Stomach (tissue), 9 donors: Measurements from ENCODE around the gene LRCH1. TPM values are rescaled to one million over a fixed set of nuclear protein-coding genes. Genes with fewer than 3 reads are reported as not detected.
A peak's percentile ranks its signal among the peaks of the same experiment; 100 is the strongest.

Experiments
- DNase-seq, 2 donors: peaks; one replicate each; pipeline versions ENCODE4 v3.0.0 to v3.0.0-alpha.2; 2013 to 2019
- H3K27ac ChIP-seq, 5 donors: fragments of 200-600 bp in 4 of 5; sonication (generic) in 4 of 5; one replicate each; pipeline ENCODE4 v1.5.1; 2013 to 2019; ENCODE audit warnings: mild to moderate bottlenecking in 1 of 5, moderate library complexity in 1 of 5
- H3K27me3 ChIP-seq, 3 donors: fragments of 200-600 bp; sonication (generic); one replicate each; pipeline ENCODE4 v1.5.1; 2017 to 2019; ENCODE audit warnings: mixed run types in 1 of 3
- H3K36me3 ChIP-seq, 4 donors: fragments of 200-600 bp; sonication (generic); 1 replicate in 3 of 4; 2 replicates in 1 of 4; pipeline ENCODE4 v1.5.1; 2016 to 2019
- H3K4me1 ChIP-seq, 4 donors: fragments of 200-600 bp; sonication (generic); one replicate each; pipeline ENCODE4 v1.5.1; 2016 to 2019
- H3K4me3 ChIP-seq, 4 donors: fragments of 200-600 bp; sonication (generic) in 3 of 4; one replicate each; pipeline ENCODE4 v1.5.1; 2016 to 2019; ENCODE audit warnings: mild to moderate bottlenecking in 1 of 4
- H3K9me3 ChIP-seq, 4 donors: fragments of 200-600 bp; sonication (generic); one replicate each; pipeline ENCODE4 v1.5.1; 2016 to 2019
- EP300 ChIP-seq: sonication (generic); formaldehyde crosslinking; IDR thresholded peaks from one replicate; pipeline ENCODE4 v1.6.1; 2017; ENCODE audit warnings: antibody characterized with exemption
- POLR2A ChIP-seq, 4 donors: fragments of 450-650 bp; IDR thresholded peaks; one replicate each; pipeline ENCODE4 v1.6.1; 2016; ENCODE audit warnings: antibody characterized with exemption in 4 of 4, control low read depth in 2 of 4, mild to moderate bottlenecking in 1 of 4, moderate library complexity in 1 of 4
- POLR2AphosphoS5 ChIP-seq, 3 donors: sonication (generic); formaldehyde crosslinking; IDR thresholded peaks; one replicate each; pipeline ENCODE4 v1.6.1; 2016; ENCODE audit warnings: antibody characterized with exemption in 3 of 3
- WGBS, 5 donors: extraction: QIAGEN DNeasy Blood & Tissue Kit in 3 of 5; methylation state at CpG; one replicate each; pipeline versions ENCODE4 v1.1.5 to v1.1.7; 2013 to 2018; 5-methylcytosine and 5-hydroxymethylcytosine counted together
- intact Hi-C: fragments of 100-400 bp; cut with DNase I; formaldehyde crosslinking; loops from one replicate; pipeline ENCODE4 v1.15.1; 2023; ENCODE audit warnings: low total_unique reads
- polyA plus RNA-seq, 3 donors: library from polyadenylated mRNA; stranded (reverse); fragments of 200-250 nt; gene quantifications; one replicate each; pipeline ENCODE4 v1.2.3, GENCODE V29; 2013
- total RNA-seq, 5 donors: library from RNA; depleted of rRNA; stranded (reverse); fragments of >200 nt; gene quantifications; one replicate each; pipeline versions ENCODE4 v1.1.0 to v1.2.3, GENCODE V29; 2014 to 2016
- TF ChIP-seq, protein P1 (sequence below), 7 experiments: fragments of 450-650 bp in 4 of 7; fragments of 200-600 bp in 3 of 7; sonication (generic) in 3 of 7; IDR thresholded peaks; one replicate each; pipeline ENCODE4 v1.5.1; 2016 to 2019; ENCODE audit warnings: antibody characterized with exemption in 7 of 7, control low read depth in 2 of 7, mild to moderate bottlenecking in 1 of 7
- donor health status: healthy with polysubstance abuse.
- donor health status: Bipolar disorder and iron deficiency.
- donor health status: healthy.

The LRCH1 gene
- total and polyA plus RNA-seq, 8 donors: 5.4 to 70.6 (median 19.4) TPM

DNA sequence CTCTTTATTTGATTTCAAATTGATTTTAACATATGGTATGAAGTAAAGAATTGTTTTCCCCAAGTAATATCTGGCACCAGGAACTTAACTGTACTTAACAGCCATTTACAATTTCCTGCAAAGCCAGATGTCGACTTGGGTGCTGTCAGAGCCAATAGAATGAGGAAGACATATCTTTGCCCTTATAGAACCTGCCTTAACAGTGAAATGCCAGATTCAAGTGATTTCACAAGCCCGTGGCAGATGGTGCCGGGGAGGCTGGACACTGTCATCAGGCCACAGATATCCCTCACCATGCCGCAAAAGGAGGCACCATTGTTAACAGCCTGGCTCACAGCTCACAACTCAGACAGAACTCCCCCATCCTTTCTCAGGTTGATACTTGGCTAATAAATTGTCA is 195.3 kb downstream of the LRCH1 start:
- Histone ChIP-seq H3K4me1 (peaks cover 0 to 12% (median 0%) of the 10 kb centered on the region in 4 donors), H3K36me3 (peaks cover 38 to 88% (median 86%) of the 10 kb centered on the region in 4 donors), H3K27ac (no peak overlapping the region), H3K9me3 (no peaks in the 10 kb centered on the region), H3K27me3 (no peaks in the 10 kb centered on the region), H3K4me3 (no peak overlapping the region)
- intact Hi-C loops: no loop called here
- DNase-seq: no peak
- TF ChIP-seq, protein P1, sequence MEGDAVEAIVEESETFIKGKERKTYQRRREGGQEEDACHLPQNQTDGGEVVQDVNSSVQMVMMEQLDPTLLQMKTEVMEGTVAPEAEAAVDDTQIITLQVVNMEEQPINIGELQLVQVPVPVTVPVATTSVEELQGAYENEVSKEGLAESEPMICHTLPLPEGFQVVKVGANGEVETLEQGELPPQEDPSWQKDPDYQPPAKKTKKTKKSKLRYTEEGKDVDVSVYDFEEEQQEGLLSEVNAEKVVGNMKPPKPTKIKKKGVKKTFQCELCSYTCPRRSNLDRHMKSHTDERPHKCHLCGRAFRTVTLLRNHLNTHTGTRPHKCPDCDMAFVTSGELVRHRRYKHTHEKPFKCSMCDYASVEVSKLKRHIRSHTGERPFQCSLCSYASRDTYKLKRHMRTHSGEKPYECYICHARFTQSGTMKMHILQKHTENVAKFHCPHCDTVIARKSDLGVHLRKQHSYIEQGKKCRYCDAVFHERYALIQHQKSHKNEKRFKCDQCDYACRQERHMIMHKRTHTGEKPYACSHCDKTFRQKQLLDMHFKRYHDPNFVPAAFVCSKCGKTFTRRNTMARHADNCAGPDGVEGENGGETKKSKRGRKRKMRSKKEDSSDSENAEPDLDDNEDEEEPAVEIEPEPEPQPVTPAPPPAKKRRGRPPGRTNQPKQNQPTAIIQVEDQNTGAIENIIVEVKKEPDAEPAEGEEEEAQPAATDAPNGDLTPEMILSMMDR (IDR thresholded peaks at IDR 0.05): no peak
- TF ChIP-seq POLR2AphosphoS5 (IDR thresholded peaks at IDR 0.05): no peak
- no peak for TF ChIP-seq POLR2A (IDR thresholded peaks at IDR 0.05)
- no peak for TF ChIP-seq EP300
- 88 to 92% (median 90%) methylated on average over 4 of the region's 4 CpGs for WGBS, 5 donors

DNA sequence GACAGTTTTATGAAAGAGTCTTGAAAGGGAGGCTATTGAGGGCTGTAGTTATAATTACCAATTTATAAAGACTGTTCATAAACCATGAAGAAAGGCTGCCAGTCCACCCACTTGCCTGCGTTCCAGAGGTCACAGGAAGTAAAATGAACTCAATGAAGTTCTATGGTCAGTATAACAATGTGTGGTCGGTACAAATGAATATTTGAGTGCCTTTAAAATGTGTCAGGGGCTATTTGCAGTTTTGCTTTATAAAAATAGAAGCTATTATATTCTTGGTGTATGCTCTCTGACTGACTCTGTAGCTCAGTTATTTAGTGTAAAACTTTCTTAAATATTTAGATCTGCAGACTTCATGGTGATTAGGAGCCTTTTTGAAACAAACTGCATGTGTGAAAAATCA is 197.0 kb downstream of the LRCH1 start:
- no peak overlapping the region for H3K27ac ChIP-seq
- intact Hi-C loops: no loop called here
- H3K4me3 ChIP-seq: no peak overlapping the region
- peaks cover 36 to 72% (median 70%) of the 10 kb centered on the region in 4 donors for H3K36me3 ChIP-seq
- DNase-seq: no peak
- no peak for TF ChIP-seq POLR2AphosphoS5 (IDR thresholded peaks at IDR 0.05)
- TF ChIP-seq POLR2A (IDR thresholded peaks at IDR 0.05): no peak
- TF ChIP-seq, protein P1 (IDR thresholded peaks at IDR 0.05): no peak
- no peak for TF ChIP-seq EP300
- WGBS, 5 donors: 64 to 70% (median 70%) methylated on average over 2 of the region's 2 CpGs
- no peaks in the 10 kb centered on the region for H3K27me3 ChIP-seq
- H3K9me3 ChIP-seq: no peaks in the 10 kb centered on the region
- H3K4me1 ChIP-seq: peaks cover 0 to 17% (median 0%) of the 10 kb centered on the region in 4 donors

DNA sequence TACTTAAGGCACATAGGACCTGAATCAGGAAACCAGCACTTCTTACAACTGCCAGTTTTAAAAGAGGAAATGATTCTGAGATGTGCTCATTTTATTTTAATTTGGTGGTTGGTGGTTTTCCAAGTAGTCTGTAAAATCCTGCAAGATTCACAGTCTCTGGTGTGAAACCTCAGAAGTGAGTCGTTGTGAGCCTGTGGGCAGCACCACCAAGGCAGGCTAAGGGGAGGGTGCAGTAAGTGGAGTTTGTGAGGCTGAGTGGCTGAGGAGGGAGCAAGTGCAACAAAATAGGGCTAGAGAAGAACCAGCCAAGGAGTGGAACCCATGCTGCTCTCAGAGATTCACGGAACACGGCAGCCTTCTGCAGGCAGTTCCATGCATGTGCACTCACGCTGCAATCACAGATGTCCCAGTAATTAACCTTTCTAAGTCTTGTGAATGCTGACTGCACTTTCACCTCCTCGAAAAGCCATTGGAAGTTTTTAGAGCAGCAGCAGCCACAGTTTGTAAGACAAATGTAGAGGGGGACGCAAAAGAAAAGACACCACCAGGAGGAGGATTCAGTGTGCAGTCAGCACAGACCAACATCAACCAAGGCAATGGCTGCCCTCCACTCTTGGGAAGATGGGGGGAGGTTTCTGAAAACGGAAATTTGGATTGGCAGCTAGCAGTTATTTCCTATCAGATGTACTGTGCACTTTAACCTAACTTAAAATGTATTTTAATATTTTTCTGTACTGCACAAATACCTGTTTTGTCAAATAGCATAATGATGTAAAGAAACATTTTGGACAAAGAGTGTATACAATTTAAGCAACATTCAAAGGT is 199.1 kb downstream of the LRCH1 start:
- Histone ChIP-seq H3K4me3 (no peak overlapping the region), H3K36me3 (peaks cover 31 to 51% (median 51%) of the 10 kb centered on the region in 4 donors), H3K4me1 (peaks cover 0 to 24% (median 5%) of the 10 kb centered on the region in 4 donors), H3K27me3 (no peaks in the 10 kb centered on the region), H3K27ac (no peak overlapping the region), H3K9me3 (no peaks in the 10 kb centered on the region)
- TF ChIP-seq EP300 (no peak), POLR2A (IDR thresholded peaks at IDR 0.05) (no peak), POLR2AphosphoS5 (IDR thresholded peaks at IDR 0.05) (no peak)
- TF ChIP-seq, protein P1 (IDR thresholded peaks at IDR 0.05): no peak
- DNase-seq: peak in 1 of 2 donors; percentile 35
- intact Hi-C loops: no loop called here
- 53 to 72% (median 70%) methylated on average over 7 of the region's 7 CpGs for WGBS, 5 donors

DNA sequence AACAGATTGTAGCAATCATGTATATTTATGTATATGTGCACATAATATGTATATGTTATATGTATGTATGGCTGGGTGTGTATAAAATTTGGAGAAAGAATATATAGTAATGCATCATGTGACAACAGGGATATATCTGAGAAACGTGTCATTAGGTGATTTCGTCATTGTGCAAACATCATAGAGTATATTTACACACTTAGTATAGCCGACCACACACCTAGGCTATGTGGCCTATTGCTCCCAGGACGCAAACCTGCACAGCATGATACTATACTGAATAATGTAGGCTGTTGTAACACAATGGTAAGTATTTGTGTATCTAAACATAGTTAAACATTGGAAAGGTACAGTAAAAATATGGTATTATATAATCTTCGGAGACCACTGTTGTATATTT is 200.2 kb downstream of the LRCH1 start:
- H3K27ac ChIP-seq: no peak overlapping the region
- TF ChIP-seq POLR2AphosphoS5 (IDR thresholded peaks at IDR 0.05) (peak in 2 of 3 donors; percentile 32 to 39), POLR2A (IDR thresholded peaks at IDR 0.05) (no peak)
- H3K4me1 ChIP-seq: peaks cover 0 to 35% (median 13%) of the 10 kb centered on the region in 4 donors
- no peak overlapping the region for H3K4me3 ChIP-seq
- H3K27me3 ChIP-seq: no peaks in the 10 kb centered on the region
- intact Hi-C loops: no loop called here
- no peaks in the 10 kb centered on the region for H3K9me3 ChIP-seq
- WGBS, 5 donors: 40 to 56% (median 49%) methylated on average over 5 of the region's 5 CpGs
- peaks cover 27 to 41% (median 41%) of the 10 kb centered on the region in 4 donors for H3K36me3 ChIP-seq
- peak in 1 of 2 donors; percentile 62 for DNase-seq

DNA sequence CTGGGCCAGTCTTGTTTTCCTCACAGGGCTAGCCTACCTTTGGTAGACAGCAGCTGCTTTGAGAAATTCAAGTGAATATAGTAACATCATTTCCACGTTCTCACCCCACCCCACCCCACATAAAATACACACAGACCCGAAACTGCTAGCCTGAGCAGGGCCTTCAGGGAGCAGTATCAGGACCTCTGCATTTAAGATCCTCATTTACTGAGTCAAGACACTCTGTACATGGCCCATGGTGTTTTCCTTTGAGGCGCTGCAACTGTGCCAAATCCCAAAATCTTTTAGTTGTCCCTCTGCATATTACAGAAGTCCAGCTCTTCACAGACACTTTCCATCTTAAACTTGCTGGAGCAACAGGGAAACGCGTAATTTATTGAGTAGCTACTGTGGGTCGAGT is 200.9 kb downstream of the LRCH1 start:
- H3K4me1 ChIP-seq: peaks cover 0 to 43% (median 18%) of the 10 kb centered on the region in 4 donors
- TF ChIP-seq POLR2A (IDR thresholded peaks at IDR 0.05): no peak
- no peak for DNase-seq
- H3K27me3 ChIP-seq: no peaks in the 10 kb centered on the region
- H3K4me3 ChIP-seq: no peak overlapping the region
- 82 to 89% (median 87%) methylated on average over 6 of the region's 6 CpGs for WGBS, 5 donors
- no peak overlapping the region for H3K27ac ChIP-seq
- no peaks in the 10 kb centered on the region for H3K9me3 ChIP-seq
- H3K36me3 ChIP-seq: peaks cover 23 to 33% (median 33%) of the 10 kb centered on the region in 4 donors
- intact Hi-C loops: no loop called here
